Testis (tissue), 2 donors: ENCODE results near the gene KCNIP1.

ENCODE experiments used
- POLR2A ChIP-seq: fragments of 450-650 bp; IDR thresholded peaks from one replicate; pipeline ENCODE4 v1.6.1; 2017; ENCODE audit warnings: antibody characterized with exemption, mild to moderate bottlenecking, moderate library complexity
- TF ChIP-seq, protein P1 (sequence below), 3 experiments: fragments of 450-650 bp in 2 of 3; fragments of 200-600 bp in 1 of 3; sonication (generic) in 1 of 3; IDR thresholded peaks; one replicate each; pipeline ENCODE4 v1.5.1; 2016 to 2019; ENCODE audit warnings: antibody characterized with exemption in 3 of 3, mild to moderate bottlenecking in 2 of 3, moderate library complexity in 1 of 3

- TF ChIP-seq, protein P1, sequence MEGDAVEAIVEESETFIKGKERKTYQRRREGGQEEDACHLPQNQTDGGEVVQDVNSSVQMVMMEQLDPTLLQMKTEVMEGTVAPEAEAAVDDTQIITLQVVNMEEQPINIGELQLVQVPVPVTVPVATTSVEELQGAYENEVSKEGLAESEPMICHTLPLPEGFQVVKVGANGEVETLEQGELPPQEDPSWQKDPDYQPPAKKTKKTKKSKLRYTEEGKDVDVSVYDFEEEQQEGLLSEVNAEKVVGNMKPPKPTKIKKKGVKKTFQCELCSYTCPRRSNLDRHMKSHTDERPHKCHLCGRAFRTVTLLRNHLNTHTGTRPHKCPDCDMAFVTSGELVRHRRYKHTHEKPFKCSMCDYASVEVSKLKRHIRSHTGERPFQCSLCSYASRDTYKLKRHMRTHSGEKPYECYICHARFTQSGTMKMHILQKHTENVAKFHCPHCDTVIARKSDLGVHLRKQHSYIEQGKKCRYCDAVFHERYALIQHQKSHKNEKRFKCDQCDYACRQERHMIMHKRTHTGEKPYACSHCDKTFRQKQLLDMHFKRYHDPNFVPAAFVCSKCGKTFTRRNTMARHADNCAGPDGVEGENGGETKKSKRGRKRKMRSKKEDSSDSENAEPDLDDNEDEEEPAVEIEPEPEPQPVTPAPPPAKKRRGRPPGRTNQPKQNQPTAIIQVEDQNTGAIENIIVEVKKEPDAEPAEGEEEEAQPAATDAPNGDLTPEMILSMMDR (IDR thresholded peaks at IDR 0.05), result no peak
- TF ChIP-seq POLR2A, result no peak
These were observed 7.9 kb downstream of the KCNIP1 start for GRCh38 chr5:170511551-170512258.
